Measurements from ENCODE around the gene ZSCAN22.
A peak's percentile ranks its signal among the peaks of the same experiment; 100 is the strongest.

ZSCAN22 gene

DNA sequence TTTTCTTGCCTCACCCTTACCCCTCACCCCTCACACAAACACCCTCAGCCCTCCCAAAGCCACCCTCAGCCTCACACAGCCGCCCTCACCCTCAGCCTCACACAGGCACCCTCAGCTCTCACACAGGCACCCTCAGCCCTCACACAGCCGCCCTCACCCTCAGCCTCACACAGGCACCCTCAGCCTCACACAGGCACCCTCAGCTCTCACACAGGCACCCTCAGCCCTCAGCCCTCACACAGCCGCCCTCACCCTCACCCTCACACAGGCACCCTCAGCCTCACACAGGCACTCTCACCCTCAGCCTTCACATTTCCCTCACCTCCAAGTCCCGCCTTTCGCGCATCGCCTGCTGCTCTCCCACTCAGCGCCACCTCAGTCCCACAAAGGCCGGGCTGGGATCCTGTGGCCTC lies 287 bp upstream of the ZSCAN22 start:
- Histone ChIP-seq H3K27me3 (no peaks in the 10 kb centered on the region), H3K4me3 (ENCODE audit: low read depth, low read length) (peak overlapping the region; percentile 93), H3K4me1 (no peaks in the 10 kb centered on the region; the same call in 1 of the 2 replicates)

DNA sequence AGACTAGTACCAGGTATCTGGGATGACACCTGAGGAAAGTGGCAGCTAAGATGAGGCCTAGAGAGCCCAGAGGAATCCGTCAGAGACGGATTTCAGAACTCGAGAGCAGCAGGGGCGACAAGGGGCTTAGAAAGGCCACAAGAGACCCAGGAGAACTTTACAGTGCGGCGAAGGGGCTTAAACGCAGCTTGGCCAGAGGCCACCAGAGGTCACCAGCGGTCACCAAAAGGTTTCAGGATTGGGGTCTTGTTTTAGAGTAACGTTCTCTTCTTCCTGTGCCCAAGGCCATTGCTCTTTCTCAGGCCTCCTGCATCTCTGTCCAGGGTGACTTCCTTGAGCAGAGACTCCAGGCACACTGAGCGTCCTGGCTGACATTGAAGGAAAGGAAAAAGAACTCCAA lies 2.2 kb downstream of the ZSCAN22 start:
- TF ChIP-seq CTCF (IDR thresholded peaks at IDR 0.05; ENCODE audit: low read depth, low read length), result peak; percentile 54
- Histone ChIP-seq H3K9me3 (no peaks in the 10 kb centered on the region), H3K36me3 (no peaks in the 10 kb centered on the region), H3K4me1 (no peaks in the 10 kb centered on the region; the same call in 1 of the 2 replicates), H3K4me3 (ENCODE audit: low read depth, low read length) (no peak overlapping the region), H3K27me3 (no peaks in the 10 kb centered on the region)
- DNase-seq, result peak; percentile 52

More for the DNA sequence above, 287 bp upstream of the ZSCAN22 start:
- Histone ChIP-seq H3K36me3 (peaks cover 3% of the 10 kb centered on the region; the same call in 1 of the 2 replicates), H3K9me3 (no peaks in the 10 kb centered on the region)
- TF ChIP-seq CTCF (IDR thresholded peaks at IDR 0.05; ENCODE audit: low read depth, low read length), result no peak
- no peak for DNase-seq

- peaks cover 8% of the 10 kb centered on the region for H3K36me3 ChIP-seq
- no peak for DNase-seq
Measured at GRCh38 chr19:58330458-58330857, 3.7 kb downstream of the ZSCAN22 start.

DNA sequence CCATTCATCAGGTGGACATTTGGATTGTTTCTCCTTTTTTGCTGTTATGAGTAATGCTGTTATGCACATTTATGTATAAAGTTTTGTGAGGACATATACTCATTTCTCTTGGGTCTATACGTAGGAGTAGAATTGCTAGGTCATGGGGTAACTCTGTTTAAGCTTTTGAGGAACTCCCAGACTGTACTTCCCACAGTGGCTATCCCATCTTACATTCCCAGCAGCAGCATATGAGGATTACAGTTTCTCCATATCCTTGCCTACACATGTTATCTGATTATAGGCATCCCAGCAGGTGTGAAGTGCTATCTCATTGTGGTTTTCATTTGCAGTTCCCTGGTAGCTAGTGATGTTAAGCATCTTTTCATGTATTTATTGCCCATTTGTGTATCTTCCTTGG lies 5.9 kb downstream of the ZSCAN22 start:
- no peaks in the 10 kb centered on the region for H3K9me3 ChIP-seq
- TF ChIP-seq CTCF (IDR thresholded peaks at IDR 0.05; ENCODE audit: low read depth, low read length), result no peak
- H3K4me1 ChIP-seq, result no peaks in the 10 kb centered on the region; the same call in 1 of the 2 replicates
- no peak overlapping the region for H3K4me3 ChIP-seq (ENCODE audit: low read depth, low read length)
- peaks cover 22% of the 10 kb centered on the region for H3K36me3 ChIP-seq
- H3K27me3 ChIP-seq, result no peaks in the 10 kb centered on the region
- no peak for DNase-seq

More at GRCh38 chr19:58330458-58330857, 3.7 kb downstream of the ZSCAN22 start:
- H3K4me1 ChIP-seq, result no peaks in the 10 kb centered on the region; the same call in 1 of the 2 replicates
- H3K27me3 ChIP-seq, result no peaks in the 10 kb centered on the region
- H3K9me3 ChIP-seq, result no peaks in the 10 kb centered on the region
- no peak for TF ChIP-seq CTCF (IDR thresholded peaks at IDR 0.05; ENCODE audit: low read depth, low read length)
- H3K4me3 ChIP-seq (ENCODE audit: low read depth, low read length), result no peak overlapping the region

- Histone ChIP-seq H3K4me1 (no peaks in the 10 kb centered on the region), H3K36me3 (peaks cover 42% of the 10 kb centered on the region), H3K4me3 (ENCODE audit: low read depth, low read length) (no peak overlapping the region), H3K27me3 (no peaks in the 10 kb centered on the region), H3K9me3 (no peaks in the 10 kb centered on the region)
- TF ChIP-seq CTCF (IDR thresholded peaks at IDR 0.05; ENCODE audit: low read depth, low read length), result no peak
- DNase-seq, result no peak
Measured at GRCh38 chr19:58334691-58335249, 8.0 kb downstream of the ZSCAN22 start.

- Histone ChIP-seq H3K4me1 (no peaks in the 10 kb centered on the region), H3K9me3 (no peaks in the 10 kb centered on the region), H3K27me3 (no peaks in the 10 kb centered on the region)
Measured at GRCh38 chr19:58335630-58336029, 8.8 kb downstream of the ZSCAN22 start.

More at GRCh38 chr19:58335630-58336029, 8.8 kb downstream of the ZSCAN22 start:
- Histone ChIP-seq H3K36me3 (peaks cover 46% of the 10 kb centered on the region), H3K4me3 (ENCODE audit: low read depth, low read length) (no peak overlapping the region)
- no peak for TF ChIP-seq CTCF (IDR thresholded peaks at IDR 0.05; ENCODE audit: low read depth, low read length)
- DNase-seq, result no peak

Measured in BE2C (cell line).